Nephron (organoid): ENCODE measurements around the gene SH3BP4.
A peak's percentile ranks its signal among the peaks of the same experiment; 100 is the strongest.

ENCODE experiments used
- H3K27ac Mint-ChIP-seq, 3 experiments: 2 replicates each; pipeline ENCODE4 v1.8.0; 2020; ENCODE audit warnings: mixed read lengths in 3 of 3, mild to moderate bottlenecking in 2 of 3, moderate library complexity in 1 of 3
- H3K27me3 Mint-ChIP-seq: 2 replicates; pipeline ENCODE4 v1.8.0; 2021; ENCODE audit warnings: low read depth, mild to moderate bottlenecking, moderate library complexity, mixed read lengths
- H3K36me3 Mint-ChIP-seq: 2 replicates; pipeline ENCODE4 v1.8.0; 2020; ENCODE audit warnings: low read depth, mixed read lengths
- H3K4me1 Mint-ChIP-seq: 2 replicates; pipeline ENCODE4 v1.8.0; 2020; ENCODE audit warnings: mixed read lengths
- H3K4me3 Mint-ChIP-seq, 3 experiments: 2 replicates each; pipeline ENCODE4 v1.8.0; 2020; ENCODE audit warnings: mild to moderate bottlenecking in 3 of 3, mixed read lengths in 3 of 3, moderate library complexity in 2 of 3
- H3K9me3 Mint-ChIP-seq: 2 replicates; pipeline ENCODE4 v1.8.0; 2020; ENCODE audit warnings: mixed read lengths
- TF ChIP-seq, protein P1 (sequence below), 3 experiments: fragments of 200-600 bp; sonication (generic); IDR thresholded peaks; one replicate each; pipeline ENCODE4 v1.5.0; 2021; ENCODE audit warnings: antibody characterized with exemption in 3 of 3; ENCODE audit not compliant: unreplicated experiment in 3 of 3

Gene SH3BP4

DNA sequence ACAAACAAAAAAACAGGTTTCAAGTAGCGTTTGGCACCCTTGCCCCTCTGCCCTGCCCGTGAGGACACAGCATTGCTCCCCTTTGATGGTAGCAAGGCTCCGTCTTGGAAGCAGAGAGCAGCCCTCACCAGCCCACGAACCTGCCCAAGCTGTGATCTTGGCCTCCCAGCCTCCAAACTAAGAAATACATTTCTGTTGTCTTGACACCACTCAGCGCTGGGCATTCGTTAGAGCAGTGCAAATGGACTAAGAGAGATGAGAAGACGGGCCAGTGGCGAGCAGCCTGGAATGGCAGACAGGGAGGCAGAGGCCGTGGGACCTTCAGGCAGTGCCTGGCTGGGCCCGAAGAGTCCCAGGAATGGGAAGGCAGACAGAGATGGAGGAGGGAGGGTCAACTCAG, 109.8 kb downstream of the SH3BP4 start:
- Mint-ChIP-seq H3K27me3 (peaks cover 11% of the 10 kb centered on the region), H3K9me3 (peaks cover 3% of the 10 kb centered on the region), H3K36me3 (peaks cover 10% of the 10 kb centered on the region), H3K4me3 (no peak overlapping the region), H3K27ac (no peak overlapping the region), H3K4me1 (peaks cover 11% of the 10 kb centered on the region)
- TF ChIP-seq, protein P1, sequence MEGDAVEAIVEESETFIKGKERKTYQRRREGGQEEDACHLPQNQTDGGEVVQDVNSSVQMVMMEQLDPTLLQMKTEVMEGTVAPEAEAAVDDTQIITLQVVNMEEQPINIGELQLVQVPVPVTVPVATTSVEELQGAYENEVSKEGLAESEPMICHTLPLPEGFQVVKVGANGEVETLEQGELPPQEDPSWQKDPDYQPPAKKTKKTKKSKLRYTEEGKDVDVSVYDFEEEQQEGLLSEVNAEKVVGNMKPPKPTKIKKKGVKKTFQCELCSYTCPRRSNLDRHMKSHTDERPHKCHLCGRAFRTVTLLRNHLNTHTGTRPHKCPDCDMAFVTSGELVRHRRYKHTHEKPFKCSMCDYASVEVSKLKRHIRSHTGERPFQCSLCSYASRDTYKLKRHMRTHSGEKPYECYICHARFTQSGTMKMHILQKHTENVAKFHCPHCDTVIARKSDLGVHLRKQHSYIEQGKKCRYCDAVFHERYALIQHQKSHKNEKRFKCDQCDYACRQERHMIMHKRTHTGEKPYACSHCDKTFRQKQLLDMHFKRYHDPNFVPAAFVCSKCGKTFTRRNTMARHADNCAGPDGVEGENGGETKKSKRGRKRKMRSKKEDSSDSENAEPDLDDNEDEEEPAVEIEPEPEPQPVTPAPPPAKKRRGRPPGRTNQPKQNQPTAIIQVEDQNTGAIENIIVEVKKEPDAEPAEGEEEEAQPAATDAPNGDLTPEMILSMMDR (IDR thresholded peaks at IDR 0.05; ENCODE audit: unreplicated experiment in 3 of 3), result no peak

DNA sequence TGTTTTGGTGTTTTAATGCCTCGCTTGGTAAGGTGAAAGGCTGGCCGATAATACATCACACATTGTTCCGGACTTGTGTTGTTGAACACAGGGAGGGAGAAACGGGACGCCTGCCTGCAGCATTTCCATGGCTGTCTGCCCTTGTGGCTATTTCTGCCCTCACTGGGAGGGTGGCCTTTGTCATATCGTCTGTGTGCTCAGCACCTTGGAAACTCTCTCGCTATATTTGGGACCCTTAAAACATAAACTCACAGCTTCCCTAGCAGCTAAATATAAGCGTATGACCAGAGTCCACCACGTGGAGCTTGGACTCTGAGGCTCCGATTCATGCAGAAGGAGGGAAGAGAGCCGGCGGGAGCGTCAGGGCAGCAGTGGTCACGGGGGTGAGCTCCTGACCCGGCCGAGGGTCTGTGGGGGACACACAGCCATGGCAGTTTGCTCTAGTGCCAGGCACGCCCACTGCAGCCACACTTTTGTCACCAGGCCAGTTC, 111.7 kb downstream of the SH3BP4 start:
- TF ChIP-seq, protein P1 (IDR thresholded peaks at IDR 0.05; ENCODE audit: unreplicated experiment in 3 of 3), result no peak
- peaks cover 4% of the 10 kb centered on the region for H3K36me3 Mint-ChIP-seq
- no peak overlapping the region for H3K4me3 Mint-ChIP-seq
- no peak overlapping the region for H3K27ac Mint-ChIP-seq
- H3K27me3 Mint-ChIP-seq, result peaks cover 9% of the 10 kb centered on the region
- peaks cover 3% of the 10 kb centered on the region for H3K9me3 Mint-ChIP-seq
- peaks cover 14% of the 10 kb centered on the region for H3K4me1 Mint-ChIP-seq

DNA sequence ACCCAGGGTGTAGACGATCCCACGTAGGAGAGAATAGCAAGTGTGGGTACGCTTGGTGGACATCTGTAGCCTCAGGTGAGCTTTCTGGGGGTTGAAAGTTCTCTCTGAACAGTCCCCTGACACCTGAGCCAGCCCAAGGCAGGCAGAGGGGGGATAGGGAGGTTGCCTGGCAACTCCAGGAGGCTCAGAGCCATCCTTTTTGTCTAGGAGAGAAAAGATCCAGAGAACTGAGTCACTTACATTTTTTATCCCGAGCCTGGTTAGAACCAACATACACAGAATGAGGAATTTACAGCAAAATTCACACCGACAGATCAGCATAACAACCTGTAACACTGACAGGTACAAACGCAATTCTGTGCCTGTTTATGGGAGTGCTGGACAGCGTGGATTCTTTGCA, 113.2 kb downstream of the SH3BP4 start:
- Mint-ChIP-seq H3K36me3 (no peaks in the 10 kb centered on the region), H3K4me1 (peaks cover 14% of the 10 kb centered on the region), H3K9me3 (peaks cover 2% of the 10 kb centered on the region), H3K4me3 (no peak overlapping the region), H3K27ac (no peak overlapping the region), H3K27me3 (peaks cover 13% of the 10 kb centered on the region)
- TF ChIP-seq, protein P1 (IDR thresholded peaks at IDR 0.05; ENCODE audit: unreplicated experiment in 3 of 3), result no peak

DNA sequence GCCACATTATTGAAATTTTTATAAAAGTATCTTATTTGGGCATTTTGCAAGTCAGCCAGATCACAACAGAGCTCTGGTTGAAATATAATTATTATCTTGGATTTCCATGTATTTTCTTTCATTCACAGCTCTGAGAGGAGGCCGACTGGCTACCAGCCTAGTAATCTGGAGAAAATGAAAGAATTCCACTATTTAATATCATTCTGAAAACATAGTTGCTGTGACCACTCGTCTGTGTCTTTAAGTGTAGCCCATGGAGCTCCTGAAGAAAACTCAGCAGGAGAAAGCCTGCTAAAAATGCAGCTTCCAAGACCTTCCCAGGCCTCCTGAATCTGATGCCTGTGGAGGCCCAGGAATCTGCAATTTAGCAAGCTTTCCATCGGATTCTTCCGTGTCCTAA, 114.7 kb downstream of the SH3BP4 start:
- peaks cover 14% of the 10 kb centered on the region for H3K4me1 Mint-ChIP-seq
- no peak overlapping the region for H3K4me3 Mint-ChIP-seq
- no peaks in the 10 kb centered on the region for H3K36me3 Mint-ChIP-seq
- peaks cover 12% of the 10 kb centered on the region for H3K9me3 Mint-ChIP-seq
- TF ChIP-seq, protein P1 (IDR thresholded peaks at IDR 0.05; ENCODE audit: unreplicated experiment in 3 of 3), result no peak
- peaks cover 13% of the 10 kb centered on the region for H3K27me3 Mint-ChIP-seq
- H3K27ac Mint-ChIP-seq, result peak overlapping the region; percentile 53 to 55 (median 55)

DNA sequence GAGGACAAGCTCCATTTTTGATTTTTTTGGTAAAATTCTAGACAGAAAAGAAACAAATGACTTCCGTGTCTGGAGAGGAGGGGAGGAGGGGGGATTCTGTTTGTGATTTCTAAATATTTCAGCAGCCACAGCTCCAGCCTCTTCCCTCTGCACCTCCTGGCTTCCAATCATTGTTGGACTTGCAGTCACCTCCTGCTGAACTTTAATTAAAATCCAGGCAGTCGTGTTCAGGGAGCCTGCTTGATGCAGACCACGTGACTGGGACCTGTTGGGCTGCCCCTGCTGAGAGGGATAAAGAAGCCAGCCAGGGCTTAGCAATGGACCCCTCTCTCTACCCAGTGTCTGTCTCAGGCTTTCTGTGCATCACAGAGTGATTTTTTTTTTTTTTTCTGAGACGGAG, 115.1 kb downstream of the SH3BP4 start:
- Mint-ChIP-seq H3K9me3 (peaks cover 12% of the 10 kb centered on the region), H3K4me3 (no peak overlapping the region), H3K4me1 (peaks cover 14% of the 10 kb centered on the region), H3K27me3 (peaks cover 13% of the 10 kb centered on the region), H3K27ac (peak overlapping the region; percentile 53 to 55 (median 55)), H3K36me3 (no peaks in the 10 kb centered on the region)
- TF ChIP-seq, protein P1 (IDR thresholded peaks at IDR 0.05; ENCODE audit: unreplicated experiment in 3 of 3), result no peak

DNA sequence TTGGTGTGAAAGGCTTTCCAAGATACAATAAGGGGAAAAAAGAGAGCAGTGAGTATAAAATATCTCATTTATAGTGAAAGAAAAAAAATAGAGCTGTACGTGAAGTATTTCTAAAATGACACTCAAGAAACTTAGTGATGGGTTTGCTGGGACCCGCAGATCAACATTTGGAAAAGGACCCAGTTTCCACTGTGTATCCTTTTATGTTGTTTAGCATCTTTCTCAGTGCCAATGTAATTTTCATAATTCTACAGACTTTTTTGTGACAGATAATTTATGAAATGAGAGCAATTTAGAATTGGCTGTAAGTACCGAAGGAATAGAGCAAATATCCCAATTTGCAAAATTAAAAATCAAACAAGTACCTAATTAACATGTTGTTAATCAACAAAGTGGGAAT, 116.9 kb downstream of the SH3BP4 start:
- Mint-ChIP-seq H3K27me3 (peaks cover 9% of the 10 kb centered on the region), H3K36me3 (no peaks in the 10 kb centered on the region), H3K9me3 (peaks cover 12% of the 10 kb centered on the region), H3K27ac (no peak overlapping the region), H3K4me1 (peaks cover 9% of the 10 kb centered on the region), H3K4me3 (no peak overlapping the region)
- TF ChIP-seq, protein P1 (IDR thresholded peaks at IDR 0.05; ENCODE audit: unreplicated experiment in 3 of 3), result no peak
